Fibroblast of villous mesenchyme (primary cell): ENCODE measurements around the gene ROR1. TPM values are rescaled to one million over a fixed set of nuclear protein-coding genes. Genes with fewer than 3 reads are reported as not detected.
"Not testable (repeated sequence)": the region's sequence is repeated elsewhere in the genome, so short reads cannot be mapped to it uniquely, and the experiment has no call there.

Source experiments
- DNase-seq: peaks from one replicate; pipeline ENCODE4 v3.0.0-alpha.2; 2010; ENCODE audit warnings: low read depth
- H3K4me3 ChIP-seq: 2 replicates; pipeline ENCODE4 v1.5.1; 2011; ENCODE audit warnings: low read depth, mild to moderate bottlenecking, low read length
- total RNA-seq: library from RNA; depleted of rRNA; stranded (reverse); fragments of >200 nt; gene quantifications from 2 replicates; pipeline ENCODE4 v1.2.3, GENCODE V29; 2012
- TF ChIP-seq, protein P1 (sequence below): IDR thresholded peaks from 2 replicates; pipeline ENCODE4 v1.5.1; 2012; ENCODE audit warnings: low read depth, mild to moderate bottlenecking, low read length; ENCODE audit not compliant: insufficient read depth

ROR1 gene
- total RNA-seq, 1 donor: 8.6 TPM

DNA sequence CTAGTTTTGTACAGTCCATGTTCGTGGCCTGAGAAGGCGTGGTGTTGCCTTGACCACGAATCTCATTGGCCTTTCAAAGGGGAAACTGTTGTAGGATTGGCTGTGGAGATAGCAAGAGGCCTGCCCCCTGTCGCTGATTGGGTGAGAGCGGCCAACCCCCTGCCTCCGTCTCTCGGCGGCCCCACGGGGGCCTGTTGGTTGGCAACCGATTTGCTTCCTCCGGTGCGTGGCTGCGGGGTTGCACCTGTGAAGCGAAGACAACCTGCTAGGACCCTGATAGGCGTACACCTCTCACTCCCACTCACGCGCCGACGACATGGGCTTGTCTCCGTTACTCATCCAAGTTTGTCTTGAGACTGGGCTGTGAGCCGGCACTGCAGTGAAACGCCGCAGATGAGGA lies 429.6 kb downstream of the ROR1 start, which contains the start of gene UBE2U:
TSS of gene UBE2U (plus strand) at position 204 of the 400 bp plus-strand sequence. CDS start 428 bp downstream, outside the sequence.
- TF ChIP-seq, protein P1, sequence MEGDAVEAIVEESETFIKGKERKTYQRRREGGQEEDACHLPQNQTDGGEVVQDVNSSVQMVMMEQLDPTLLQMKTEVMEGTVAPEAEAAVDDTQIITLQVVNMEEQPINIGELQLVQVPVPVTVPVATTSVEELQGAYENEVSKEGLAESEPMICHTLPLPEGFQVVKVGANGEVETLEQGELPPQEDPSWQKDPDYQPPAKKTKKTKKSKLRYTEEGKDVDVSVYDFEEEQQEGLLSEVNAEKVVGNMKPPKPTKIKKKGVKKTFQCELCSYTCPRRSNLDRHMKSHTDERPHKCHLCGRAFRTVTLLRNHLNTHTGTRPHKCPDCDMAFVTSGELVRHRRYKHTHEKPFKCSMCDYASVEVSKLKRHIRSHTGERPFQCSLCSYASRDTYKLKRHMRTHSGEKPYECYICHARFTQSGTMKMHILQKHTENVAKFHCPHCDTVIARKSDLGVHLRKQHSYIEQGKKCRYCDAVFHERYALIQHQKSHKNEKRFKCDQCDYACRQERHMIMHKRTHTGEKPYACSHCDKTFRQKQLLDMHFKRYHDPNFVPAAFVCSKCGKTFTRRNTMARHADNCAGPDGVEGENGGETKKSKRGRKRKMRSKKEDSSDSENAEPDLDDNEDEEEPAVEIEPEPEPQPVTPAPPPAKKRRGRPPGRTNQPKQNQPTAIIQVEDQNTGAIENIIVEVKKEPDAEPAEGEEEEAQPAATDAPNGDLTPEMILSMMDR: no peak
- no peak within 1 kb of the TSS for H3K4me3 ChIP-seq
- DNase-seq: no peak

DNA sequence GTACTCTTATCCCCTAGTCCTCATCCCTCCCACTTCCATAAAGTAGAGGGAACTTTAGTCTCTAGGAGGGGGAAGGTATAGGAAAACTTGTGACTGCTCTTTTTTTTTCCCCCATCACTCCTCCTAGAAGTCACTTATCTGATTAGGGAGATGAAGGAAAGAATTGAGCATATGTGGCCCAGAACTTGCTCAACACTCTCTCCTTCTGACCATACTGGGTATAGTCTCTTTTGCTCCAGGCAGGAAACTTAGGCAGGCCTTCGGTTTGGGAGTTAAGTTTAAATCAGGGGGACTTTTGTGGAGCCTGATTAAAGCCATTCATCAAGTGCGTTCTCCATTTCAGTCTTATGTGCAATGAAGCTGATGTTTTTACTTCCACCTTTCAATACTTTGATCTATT lies 435.4 kb downstream of the ROR1 start:
- peak; percentile 30 for DNase-seq
- H3K4me3 ChIP-seq: no peak overlapping the region
- TF ChIP-seq, protein P1: peak; percentile 28

DNA sequence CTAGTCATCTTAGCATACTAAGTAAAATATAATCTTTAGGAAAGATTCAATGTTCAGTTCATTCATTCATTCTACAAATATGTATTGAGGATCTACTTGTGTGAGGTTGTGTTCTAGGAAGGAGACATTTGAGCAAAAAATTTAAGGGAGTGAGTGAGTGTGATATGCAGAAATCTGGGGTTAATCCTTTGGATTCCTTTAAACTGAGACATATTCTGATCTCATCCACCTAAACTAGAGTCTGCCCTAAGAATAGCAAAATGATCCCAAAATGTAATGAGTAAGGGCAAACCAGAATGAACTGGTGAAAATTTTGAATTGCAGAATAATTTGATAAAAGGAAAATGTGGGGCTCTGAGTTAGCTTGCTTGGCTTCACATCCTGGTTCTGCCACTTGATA lies 438.2 kb downstream of the ROR1 start:
- no peak overlapping the region for H3K4me3 ChIP-seq
- TF ChIP-seq, protein P1: no peak
- DNase-seq: peak; percentile 38

DNA sequence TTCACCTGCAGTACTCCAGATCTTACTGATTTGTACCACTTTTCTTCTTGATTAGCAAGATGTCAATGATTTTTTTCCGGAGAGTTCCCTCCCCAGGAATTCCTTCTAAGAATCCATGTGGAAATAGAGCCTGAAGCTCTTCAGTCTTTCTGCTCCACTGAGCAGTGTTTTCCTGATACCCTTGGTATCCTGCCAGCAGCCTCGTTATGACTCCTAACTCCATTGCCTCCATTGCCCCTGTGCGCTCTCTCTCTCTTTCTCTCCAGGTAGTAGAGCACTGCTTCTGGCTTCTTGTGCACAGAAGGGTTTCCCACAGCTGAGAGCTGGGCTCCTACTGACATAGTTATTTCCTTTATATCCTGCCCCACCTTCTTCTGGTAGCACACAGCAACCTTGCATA lies 441.8 kb downstream of the ROR1 start:
- no peak for DNase-seq

DNA sequence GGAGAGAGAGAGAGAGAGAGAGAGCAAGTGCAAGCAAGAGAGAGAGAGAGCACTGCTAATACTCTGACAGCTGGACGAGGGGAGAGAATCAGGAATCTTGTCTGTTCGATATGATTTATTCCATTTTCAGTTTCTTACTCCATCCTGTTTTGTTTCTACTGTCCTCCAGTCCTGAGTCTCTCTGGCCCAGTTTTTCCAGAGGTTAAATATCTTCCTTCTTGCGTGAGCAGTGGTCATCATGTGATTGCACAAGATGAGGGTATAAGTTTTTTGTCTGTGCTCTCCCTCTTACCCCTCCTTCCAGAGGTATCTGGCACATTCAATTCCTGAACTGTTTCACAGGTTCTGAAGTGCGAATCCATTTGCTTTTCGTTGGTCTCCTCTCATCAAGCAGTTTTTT lies 446.4 kb downstream of the ROR1 start:
- TF ChIP-seq, protein P1: no peak
- DNase-seq: peak; percentile 64
- H3K4me3 ChIP-seq: no peak overlapping the region

More for the DNA sequence above, 441.8 kb downstream of the ROR1 start:
- H3K4me3 ChIP-seq: no peak overlapping the region
- TF ChIP-seq, protein P1: no peak

DNA sequence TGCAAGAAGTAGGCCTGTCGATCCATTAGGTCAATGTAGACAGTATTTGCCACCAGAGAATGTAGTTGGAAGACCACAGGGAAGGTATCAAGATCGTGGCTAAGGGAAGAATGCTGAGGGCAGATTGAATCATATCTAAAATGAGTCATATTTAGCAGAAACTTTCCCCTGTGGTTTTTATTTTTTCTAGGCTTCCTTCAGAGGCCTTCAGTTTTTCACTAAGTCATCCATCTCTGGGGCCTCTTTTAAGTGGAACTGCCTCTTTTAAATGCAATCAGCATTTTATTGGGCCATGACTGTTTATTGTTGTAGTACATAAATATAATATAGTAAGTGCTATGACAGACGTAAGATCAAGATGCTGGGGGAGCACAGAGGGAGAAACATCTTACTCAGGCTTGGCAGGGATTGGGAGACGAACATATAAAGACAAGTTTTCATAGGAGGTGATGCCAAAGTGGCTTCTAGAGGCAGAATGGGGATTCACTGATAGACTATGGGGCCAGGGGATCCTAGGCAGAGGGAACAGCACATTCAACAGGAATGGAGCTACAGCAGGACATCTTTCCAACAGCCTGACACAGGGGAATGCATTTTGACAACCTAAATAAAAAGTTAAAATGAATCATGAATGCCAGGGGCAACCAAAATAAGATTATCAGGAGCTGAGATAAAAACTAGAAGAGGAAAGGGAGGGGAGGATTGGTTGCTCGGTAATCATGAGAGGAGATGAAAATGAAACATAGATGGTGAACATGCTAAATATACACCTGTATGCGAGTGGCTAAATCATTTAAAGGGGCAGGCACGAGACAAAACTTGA lies 449.7 kb downstream of the ROR1 start:
- peak; percentile 91 for DNase-seq
- TF ChIP-seq, protein P1: no peak
- no peak overlapping the region for H3K4me3 ChIP-seq

DNA sequence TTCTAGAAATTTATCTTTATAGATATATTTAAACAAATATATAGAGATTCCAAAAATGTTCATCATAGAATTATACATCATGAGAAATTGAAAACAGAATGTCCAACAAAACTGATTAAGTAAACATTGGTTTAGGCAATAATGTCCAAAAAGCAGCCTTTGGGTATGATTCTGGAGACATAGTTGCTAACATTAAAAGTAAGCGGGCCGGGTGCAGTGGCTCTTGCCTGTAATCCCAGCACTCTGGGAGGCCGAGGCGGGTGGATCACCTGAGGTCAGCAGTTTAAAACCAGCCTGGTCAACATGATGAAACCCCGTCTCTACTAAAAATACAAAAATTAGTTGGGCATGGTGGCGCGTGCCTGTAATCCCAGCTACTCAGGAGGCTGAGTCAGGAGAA lies 450.4 kb downstream of the ROR1 start:
- not testable (repeated sequence) for H3K4me3 ChIP-seq, DNase-seq
